ENCODE results near the gene CAMSAP1. TPM values are rescaled to one million over a fixed set of nuclear protein-coding genes. Genes with fewer than 3 reads are reported as not detected.

CAMSAP1 gene
- total RNA-seq, 1 donor from 2014 or later: 31.3 TPM

- H3K27ac ChIP-seq (ENCODE audit: low read depth, low read length): no peak overlapping the region
- H3K9ac ChIP-seq (ENCODE audit: low read depth in 1 of 3, low read length in 3 of 3): no peak overlapping the region
- peaks cover 12 to 23% (median 12%) of the 10 kb centered on the region in 3 donors for H3K27me3 ChIP-seq (ENCODE audit: control insufficient read depth in 3 of 3, insufficient read depth in 3 of 3, low read length in 3 of 3)
- H3K36me3 ChIP-seq (ENCODE audit: control insufficient read depth in 3 of 3, insufficient read depth in 3 of 3, low read length in 3 of 3): no peaks in the 10 kb centered on the region
- no peak overlapping the region for H3K4me3 ChIP-seq (ENCODE audit: low read length in 3 of 3)
- H3K4me1 ChIP-seq (ENCODE audit: control insufficient read depth in 3 of 3, insufficient read depth in 3 of 3, low read length in 3 of 3): peaks cover 2 to 5% (median 3%) of the 10 kb centered on the region in 3 donors
- no peaks in the 10 kb centered on the region for H3K9me3 ChIP-seq (ENCODE audit: control insufficient read depth in 3 of 3, low read length in 3 of 3)
Measured at GRCh38 chr9:135791431-135792267, 115.7 kb downstream of the CAMSAP1 start.

- Histone ChIP-seq H3K27me3 (ENCODE audit: control insufficient read depth in 3 of 3, insufficient read depth in 3 of 3, low read length in 3 of 3) (peaks cover 5 to 18% (median 11%) of the 10 kb centered on the region in 3 donors), H3K9me3 (ENCODE audit: control insufficient read depth in 3 of 3, low read length in 3 of 3) (no peaks in the 10 kb centered on the region), H3K4me3 (ENCODE audit: low read length in 3 of 3) (no peak overlapping the region), H3K36me3 (ENCODE audit: control insufficient read depth in 3 of 3, insufficient read depth in 3 of 3, low read length in 3 of 3) (no peaks in the 10 kb centered on the region), H3K9ac (ENCODE audit: low read depth in 1 of 3, low read length in 3 of 3) (no peak overlapping the region), H3K4me1 (ENCODE audit: control insufficient read depth in 3 of 3, insufficient read depth in 3 of 3, low read length in 3 of 3) (no peaks in the 10 kb centered on the region), H3K27ac (ENCODE audit: low read depth, low read length) (no peak overlapping the region)
Measured at GRCh38 chr9:135790850-135791249, 116.5 kb downstream of the CAMSAP1 start.

- Histone ChIP-seq H3K4me1 (ENCODE audit: control insufficient read depth in 3 of 3, insufficient read depth in 3 of 3, low read length in 3 of 3) (no peaks in the 10 kb centered on the region), H3K27me3 (ENCODE audit: control insufficient read depth in 3 of 3, insufficient read depth in 3 of 3, low read length in 3 of 3) (peaks cover 5 to 15% (median 11%) of the 10 kb centered on the region in 3 donors), H3K36me3 (ENCODE audit: control insufficient read depth in 3 of 3, insufficient read depth in 3 of 3, low read length in 3 of 3) (no peaks in the 10 kb centered on the region), H3K27ac (ENCODE audit: low read depth, low read length) (no peak overlapping the region), H3K9ac (ENCODE audit: low read depth in 1 of 3, low read length in 3 of 3) (no peak overlapping the region), H3K4me3 (ENCODE audit: low read length in 3 of 3) (no peak overlapping the region), H3K9me3 (ENCODE audit: control insufficient read depth in 3 of 3, low read length in 3 of 3) (no peaks in the 10 kb centered on the region)
Measured at GRCh38 chr9:135790356-135790755, 117.0 kb downstream of the CAMSAP1 start.

DNA sequence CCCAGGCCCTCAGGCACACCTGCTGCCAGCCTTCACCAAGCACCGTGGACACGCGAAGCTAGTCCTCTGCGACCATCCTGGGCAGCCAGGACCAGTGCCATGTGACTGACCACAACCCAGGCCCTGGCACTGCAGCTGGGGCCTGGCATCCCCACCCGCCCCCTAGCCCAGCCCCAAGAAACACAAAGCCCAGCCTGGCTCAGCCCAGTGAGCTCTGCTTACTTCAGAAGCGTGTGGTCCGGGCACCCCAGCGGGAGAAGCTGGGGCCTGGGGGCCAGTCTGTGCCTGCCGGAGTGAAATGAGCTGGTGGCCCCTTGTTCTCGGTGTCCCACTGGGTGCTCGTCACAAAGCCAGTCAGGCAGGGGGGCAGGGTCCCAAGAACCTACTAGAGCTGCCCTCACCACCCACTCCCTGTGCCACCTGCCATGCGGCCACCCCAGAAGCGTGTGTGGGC is 117.5 kb downstream of the CAMSAP1 start:
- no peak overlapping the region for H3K4me3 ChIP-seq (ENCODE audit: low read length in 3 of 3)
- H3K27me3 ChIP-seq (ENCODE audit: control insufficient read depth in 3 of 3, insufficient read depth in 3 of 3, low read length in 3 of 3): peaks cover 5 to 11% (median 10%) of the 10 kb centered on the region in 3 donors

DNA sequence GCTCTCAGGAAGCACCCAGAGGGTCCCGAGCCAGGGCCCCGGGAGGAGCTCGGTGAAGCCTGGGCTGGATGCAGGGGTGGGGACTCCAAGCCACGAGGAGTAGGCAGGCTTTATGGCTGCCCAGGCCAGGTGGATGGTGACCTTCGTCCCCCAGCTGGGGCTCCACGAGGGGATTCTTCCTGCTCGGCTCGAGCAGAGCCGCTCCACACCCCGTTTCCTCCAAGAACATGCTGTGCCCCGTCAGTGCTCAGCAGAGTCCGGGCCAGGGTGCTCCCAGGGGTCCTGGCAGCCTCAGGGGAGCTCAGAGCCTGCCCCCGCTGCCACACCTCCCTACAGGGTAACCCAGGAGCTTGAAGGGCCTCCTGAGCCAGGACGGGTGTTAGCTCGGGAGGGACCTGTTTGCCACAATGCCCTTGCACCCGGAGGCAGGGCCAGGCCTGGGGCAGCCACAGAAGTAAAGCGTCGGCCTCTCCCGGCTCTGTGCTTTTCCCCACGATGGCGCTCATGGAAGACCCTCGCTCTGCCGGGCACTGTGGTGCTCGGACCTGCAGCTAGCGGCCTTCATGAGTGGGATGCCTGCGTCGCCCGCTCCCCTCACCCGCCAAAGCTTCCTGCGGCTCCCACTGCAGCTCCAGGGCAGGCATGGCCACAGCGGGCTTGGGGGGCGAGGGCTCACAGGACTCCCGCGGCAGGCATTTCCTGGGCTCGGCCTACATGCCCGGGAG is 118.6 kb downstream of the CAMSAP1 start:
- no peak overlapping the region for H3K9ac ChIP-seq (ENCODE audit: low read depth in 1 of 3, low read length in 3 of 3)
- no peaks in the 10 kb centered on the region for H3K9me3 ChIP-seq (ENCODE audit: control insufficient read depth in 3 of 3, low read length in 3 of 3)
- H3K27me3 ChIP-seq (ENCODE audit: control insufficient read depth in 3 of 3, insufficient read depth in 3 of 3, low read length in 3 of 3): peaks cover 0 to 3% (median 0%) of the 10 kb centered on the region in 3 donors
- peaks cover under 1 to 3% (median under 1%) of the 10 kb centered on the region in 3 donors for H3K36me3 ChIP-seq (ENCODE audit: control insufficient read depth in 3 of 3, insufficient read depth in 3 of 3, low read length in 3 of 3)
- no peak overlapping the region for H3K27ac ChIP-seq (ENCODE audit: low read depth, low read length)
- H3K4me1 ChIP-seq (ENCODE audit: control insufficient read depth in 3 of 3, insufficient read depth in 3 of 3, low read length in 3 of 3): no peaks in the 10 kb centered on the region
- H3K4me3 ChIP-seq (ENCODE audit: low read length in 3 of 3): no peak overlapping the region

More for the DNA sequence above, 117.5 kb downstream of the CAMSAP1 start:
- H3K27ac ChIP-seq (ENCODE audit: low read depth, low read length): no peak overlapping the region
- H3K36me3 ChIP-seq (ENCODE audit: control insufficient read depth in 3 of 3, insufficient read depth in 3 of 3, low read length in 3 of 3): no peaks in the 10 kb centered on the region
- H3K9me3 ChIP-seq (ENCODE audit: control insufficient read depth in 3 of 3, low read length in 3 of 3): no peaks in the 10 kb centered on the region
- H3K9ac ChIP-seq (ENCODE audit: low read depth in 1 of 3, low read length in 3 of 3): no peak overlapping the region
- H3K4me1 ChIP-seq (ENCODE audit: control insufficient read depth in 3 of 3, insufficient read depth in 3 of 3, low read length in 3 of 3): no peaks in the 10 kb centered on the region

DNA sequence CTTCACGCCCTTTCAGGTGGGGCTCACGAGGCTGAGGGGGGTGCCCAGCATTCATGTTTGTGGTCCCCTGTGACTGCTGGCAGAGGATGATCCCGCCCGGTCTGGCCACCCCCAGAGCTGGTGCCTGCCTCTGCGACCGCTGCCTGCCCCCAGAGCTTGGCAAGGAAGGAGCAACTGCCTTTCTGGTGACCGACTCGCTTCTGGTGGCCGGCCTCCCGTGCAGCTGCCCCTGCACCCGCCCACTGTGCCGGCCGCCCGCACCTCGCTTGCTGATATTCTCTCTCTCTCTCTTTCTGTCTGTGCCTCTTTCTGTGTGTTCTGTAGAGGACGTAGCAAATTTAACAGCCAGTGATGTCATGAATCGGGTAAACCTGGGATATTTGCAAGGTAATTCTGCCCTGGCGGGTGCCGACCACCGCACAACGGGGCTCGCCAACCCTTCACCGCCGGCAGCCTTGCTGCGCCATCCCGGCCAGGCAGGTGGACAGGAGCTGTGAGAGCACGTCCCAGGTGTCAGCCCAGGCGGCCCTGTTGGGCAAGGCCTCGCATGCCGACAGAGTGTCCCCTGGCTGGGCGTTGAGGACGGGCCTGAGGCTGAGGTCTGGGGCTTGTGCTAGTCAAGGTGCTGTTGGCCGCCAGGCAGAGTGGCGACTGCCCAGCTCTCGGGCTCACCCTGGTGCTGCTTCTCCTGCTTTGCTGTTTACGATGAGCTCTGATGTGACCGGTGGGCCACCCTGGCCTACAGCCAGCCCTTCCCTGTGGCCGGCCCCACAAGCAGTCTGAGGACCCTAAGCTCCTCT is 119.4 kb downstream of the CAMSAP1 start:
- no peaks in the 10 kb centered on the region for H3K27me3 ChIP-seq (ENCODE audit: control insufficient read depth in 3 of 3, insufficient read depth in 3 of 3, low read length in 3 of 3)
- H3K27ac ChIP-seq (ENCODE audit: low read depth, low read length): no peak overlapping the region
- H3K9me3 ChIP-seq (ENCODE audit: control insufficient read depth in 3 of 3, low read length in 3 of 3): no peaks in the 10 kb centered on the region
- H3K4me1 ChIP-seq (ENCODE audit: control insufficient read depth in 3 of 3, insufficient read depth in 3 of 3, low read length in 3 of 3): no peaks in the 10 kb centered on the region
- H3K9ac ChIP-seq (ENCODE audit: low read depth in 1 of 3, low read length in 3 of 3): no peak overlapping the region
- H3K36me3 ChIP-seq (ENCODE audit: control insufficient read depth in 3 of 3, insufficient read depth in 3 of 3, low read length in 3 of 3): peaks cover 2 to 5% (median 2%) of the 10 kb centered on the region in 3 donors
- H3K4me3 ChIP-seq (ENCODE audit: low read length in 3 of 3): no peak overlapping the region

GRCh38 chr9:135787317-135787716 is 120.0 kb downstream of the CAMSAP1 start:
- Histone ChIP-seq H3K27me3 (ENCODE audit: control insufficient read depth in 3 of 3, insufficient read depth in 3 of 3, low read length in 3 of 3) (no peaks in the 10 kb centered on the region), H3K9me3 (ENCODE audit: control insufficient read depth in 3 of 3, low read length in 3 of 3) (no peaks in the 10 kb centered on the region), H3K36me3 (ENCODE audit: control insufficient read depth in 3 of 3, insufficient read depth in 3 of 3, low read length in 3 of 3) (peaks cover 2 to 5% (median 4%) of the 10 kb centered on the region in 3 donors), H3K9ac (ENCODE audit: low read depth in 1 of 3, low read length in 3 of 3) (no peak overlapping the region), H3K4me3 (ENCODE audit: low read length in 3 of 3) (no peak overlapping the region), H3K4me1 (ENCODE audit: control insufficient read depth in 3 of 3, insufficient read depth in 3 of 3, low read length in 3 of 3) (no peaks in the 10 kb centered on the region), H3K27ac (ENCODE audit: low read depth, low read length) (no peak overlapping the region)

- Histone ChIP-seq H3K4me3 (ENCODE audit: low read length in 3 of 3) (no peak overlapping the region), H3K36me3 (ENCODE audit: control insufficient read depth in 3 of 3, insufficient read depth in 3 of 3, low read length in 3 of 3) (peaks cover 2 to 5% (median 4%) of the 10 kb centered on the region in 3 donors), H3K4me1 (ENCODE audit: control insufficient read depth in 3 of 3, insufficient read depth in 3 of 3, low read length in 3 of 3) (no peaks in the 10 kb centered on the region), H3K9me3 (ENCODE audit: control insufficient read depth in 3 of 3, low read length in 3 of 3) (no peaks in the 10 kb centered on the region), H3K27me3 (ENCODE audit: control insufficient read depth in 3 of 3, insufficient read depth in 3 of 3, low read length in 3 of 3) (peaks cover 0 to under 1% (median 0%) of the 10 kb centered on the region in 3 donors), H3K27ac (ENCODE audit: low read depth, low read length) (no peak overlapping the region), H3K9ac (ENCODE audit: low read depth in 1 of 3, low read length in 3 of 3) (no peak overlapping the region)
Measured at GRCh38 chr9:135786146-135786690, 121.1 kb downstream of the CAMSAP1 start.

DNA sequence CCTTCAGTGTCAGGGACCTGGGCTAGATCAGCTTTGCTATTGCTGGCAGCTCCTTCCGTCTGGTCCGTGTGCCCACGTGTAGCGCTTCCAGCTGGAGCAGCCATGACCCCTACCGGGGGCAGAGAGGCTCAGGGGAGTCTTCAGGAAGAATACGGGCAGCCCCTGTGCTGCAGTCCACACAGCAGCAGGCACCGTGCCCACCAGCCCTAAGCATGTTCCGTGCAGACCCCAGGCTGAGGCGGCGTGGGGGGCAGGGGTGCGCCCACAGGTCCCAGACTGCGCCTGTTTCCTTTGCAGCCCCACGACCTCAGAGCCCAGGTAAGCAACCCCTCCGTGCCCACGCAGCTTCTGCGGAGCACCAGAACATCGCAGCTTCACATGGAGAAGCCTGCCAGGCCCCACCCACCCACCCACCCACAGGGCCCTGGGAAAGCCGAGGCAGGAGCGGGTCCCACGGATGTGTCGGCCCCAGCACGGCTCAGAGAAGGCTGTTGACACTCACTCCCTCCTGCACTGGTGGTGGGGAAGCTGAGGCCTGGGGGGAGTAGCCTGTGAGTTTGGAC is 122.3 kb downstream of the CAMSAP1 start:
- Histone ChIP-seq H3K4me3 (ENCODE audit: low read length in 3 of 3) (no peak overlapping the region), H3K9ac (ENCODE audit: low read depth in 1 of 3, low read length in 3 of 3) (no peak overlapping the region), H3K36me3 (ENCODE audit: control insufficient read depth in 3 of 3, insufficient read depth in 3 of 3, low read length in 3 of 3) (peaks cover 2 to 5% (median 4%) of the 10 kb centered on the region in 3 donors), H3K9me3 (ENCODE audit: control insufficient read depth in 3 of 3, low read length in 3 of 3) (no peaks in the 10 kb centered on the region), H3K4me1 (ENCODE audit: control insufficient read depth in 3 of 3, insufficient read depth in 3 of 3, low read length in 3 of 3) (no peaks in the 10 kb centered on the region), H3K27me3 (ENCODE audit: control insufficient read depth in 3 of 3, insufficient read depth in 3 of 3, low read length in 3 of 3) (peaks cover 0 to 3% (median 0%) of the 10 kb centered on the region in 3 donors), H3K27ac (ENCODE audit: low read depth, low read length) (no peak overlapping the region)
